GM12878 (cell line): ENCODE data around the gene CAMTA1. TPM values are rescaled to one million over a fixed set of nuclear protein-coding genes. Genes with fewer than 3 reads are reported as not detected.

Experiments
- ATAC-seq: fragments of 200-7000 bp; cut with Tn5 transposase; 3 replicates; pipeline ENCODE4 v1.9.1; 2020; ENCODE audit warnings: mild to moderate bottlenecking, moderate library complexity
- BruUV-seq: library from RNA; stranded (reverse); fragments of 400-500 nt; replicated peaks from 2 replicates; lab custom pipeline; 2021; lab: Mats Ljungman, UMichigan
- CTCF ChIA-PET: fragments of 300-600 bp; sonication (Branson Sonifier 250); formaldehyde crosslinking; extraction: SDS; loops from one replicate; lab custom pipeline; 2021; ENCODE audit warnings: inconsistent platforms; lab: Yijun Ruan, JAX
- POLR2A ChIA-PET: fragments of 350-600 bp; formaldehyde crosslinking; extraction: SDS; loops from one replicate; lab custom pipeline; 2021; ENCODE audit warnings: inconsistent platforms; lab: Charles Lee
- RAD21 ChIA-PET: fragments of 300-600 bp; sonication (Branson Sonifier 250); formaldehyde crosslinking; loops from one replicate; lab custom pipeline; 2023; ENCODE audit warnings: antibody characterized with exemption; ENCODE audit not compliant: unreplicated experiment; lab: Charles Lee
- SMC1A ChIA-PET: fragments of 300-600 bp; sonication (Branson Sonifier 250); formaldehyde crosslinking; loops from one replicate; lab custom pipeline; 2023; ENCODE audit not compliant: unreplicated experiment, uncharacterized antibody; lab: Charles Lee
- DNase-seq: peaks from one replicate; pipeline ENCODE4 v3.0.0-alpha.2; 2011; ENCODE audit warnings: low read depth, low spot score
- FAIRE-seq: peaks from 3 replicates; lab custom pipeline; 2011; peaks lifted over from hg19 to GRCh38; lab: Jason Lieb, UNC
- H2AFZ ChIP-seq: 2 replicates; pipeline ENCODE4 v1.6.0; 2011; ENCODE audit warnings: low read depth, low read length, control low read depth; ENCODE audit not compliant: control insufficient read depth
- H3K27ac ChIP-seq: 2 replicates; pipeline ENCODE4 v1.5.1; 2011; ENCODE audit warnings: control low read depth; ENCODE audit not compliant: control insufficient read depth, insufficient read depth
- H3K27me3 ChIP-seq, 2 experiments: replicated peaks in 1 of 2; 2 replicates each; pipeline versions ENCODE4 v1.6.0 to v1.6.1; 2011; ENCODE audit warnings: low read length in 1 of 2; ENCODE audit not compliant: control insufficient read depth in 2 of 2, insufficient read depth in 2 of 2
- H3K36me3 ChIP-seq, 2 experiments: 2 replicates each; pipeline ENCODE4 v1.5.1; 2011; ENCODE audit warnings: low read length in 1 of 2; ENCODE audit not compliant: control insufficient read depth in 2 of 2, insufficient read depth in 2 of 2
- H3K4me1 ChIP-seq: 2 replicates; pipeline ENCODE4 v1.6.1; 2011; ENCODE audit warnings: mild to moderate bottlenecking, low read length, moderate library complexity, mixed read lengths; ENCODE audit not compliant: control insufficient read depth, insufficient read depth
- H3K4me2 ChIP-seq: 2 replicates; pipeline ENCODE4 v1.6.0; 2011; ENCODE audit warnings: control low read depth; ENCODE audit not compliant: control insufficient read depth, insufficient read depth
- H3K4me3 ChIP-seq: fragments of 200-600 bp; sonication (generic); 2 replicates; pipeline ENCODE4 v1.5.1; 2016
- H3K79me2 ChIP-seq: 2 replicates; pipeline ENCODE4 v1.6.0; 2011; ENCODE audit warnings: low read length; ENCODE audit not compliant: control insufficient read depth, insufficient read depth
- H3K9ac ChIP-seq: 2 replicates; pipeline ENCODE4 v1.8.0; 2011; ENCODE audit warnings: low read length, control low read depth, mixed read lengths; ENCODE audit not compliant: control insufficient read depth, insufficient read depth
- H3K9me3 ChIP-seq: replicated peaks from 3 replicates; pipeline ENCODE4 v1.5.1; 2011; ENCODE audit warnings: mild to moderate bottlenecking, low read length; ENCODE audit not compliant: control insufficient read depth, insufficient read depth
- H4K20me1 ChIP-seq: 2 replicates; pipeline ENCODE4 v1.6.0; 2011; ENCODE audit not compliant: control insufficient read depth, insufficient read depth
- BCL3 ChIP-seq: IDR thresholded peaks from 2 replicates; pipeline ENCODE4 v1.6.1; 2011; ENCODE audit warnings: borderline replicate concordance, low read depth, mild to moderate bottlenecking, moderate library complexity, low read length; ENCODE audit not compliant: insufficient read depth, poor library complexity, severe bottlenecking
- BRCA1 ChIP-seq: IDR thresholded peaks from 2 replicates; pipeline ENCODE4 v1.6.1; 2011; ENCODE audit warnings: low read depth, low read length, improper control_type of control experiment
- CBX3 ChIP-seq: fragments of 200-600 bp; sonication (generic); IDR thresholded peaks from 2 replicates; pipeline ENCODE4 v1.6.1; 2016; ENCODE audit warnings: low read depth, borderline replicate concordance
- IRF5 ChIP-seq: fragments of 450-650 bp; IDR thresholded peaks from 2 replicates; pipeline ENCODE4 v1.6.1; 2017; ENCODE audit warnings: borderline replicate concordance
- KAT2A ChIP-seq: conservative IDR thresholded peaks from 2 replicates; pipeline ENCODE4 v1.6.1; 2011; ENCODE audit warnings: low read depth, low read length; ENCODE audit not compliant: control insufficient read depth
- MTA2 ChIP-seq: fragments of 450-650 bp; IDR thresholded peaks from 2 replicates; pipeline ENCODE4 v1.6.1; 2016; ENCODE audit warnings: low read depth, mild to moderate bottlenecking, moderate library complexity
- NFIC ChIP-seq: IDR thresholded peaks from 2 replicates; pipeline ENCODE4 v1.6.1; 2012; ENCODE audit warnings: low read depth, mild to moderate bottlenecking, inconsistent platforms, low read length, moderate library complexity
- NFYB ChIP-seq: IDR thresholded peaks from 2 replicates; pipeline ENCODE4 v1.6.1; 2011; ENCODE audit warnings: low read depth, mild to moderate bottlenecking, low read length, improper control_type of control experiment, moderate library complexity; ENCODE audit not compliant: insufficient read depth
- NR2C1 ChIP-seq: fragments of 450-650 bp; IDR thresholded peaks from 2 replicates; pipeline ENCODE4 v1.6.1; 2017; ENCODE audit warnings: antibody characterized with exemption, mild to moderate bottlenecking, moderate library complexity
- PAX5 ChIP-seq: IDR thresholded peaks from 2 replicates; pipeline ENCODE4 v1.6.1; 2011; ENCODE audit warnings: low read depth, low read length, borderline replicate concordance
- RAD51 ChIP-seq: fragments of 450-650 bp; IDR thresholded peaks from 2 replicates; pipeline ENCODE4 v1.6.1; 2016; ENCODE audit warnings: moderate library complexity, mild to moderate bottlenecking, inconsistent platforms
- REST ChIP-seq: IDR thresholded peaks from 2 replicates; pipeline ENCODE4 v1.6.1; 2012; ENCODE audit warnings: mild to moderate bottlenecking, low read depth, low read length
- SREBF1 ChIP-seq: IDR thresholded peaks from 2 replicates; pipeline ENCODE4 v1.6.1; 2012; ENCODE audit warnings: mild to moderate bottlenecking, low read length
- SUPT20H ChIP-seq: IDR thresholded peaks from 2 replicates; pipeline ENCODE4 v1.6.1; 2011; ENCODE audit warnings: low read depth, mild to moderate bottlenecking, low read length, moderate library complexity, borderline replicate concordance; ENCODE audit not compliant: control insufficient read depth
- WGBS: methylation state at CpG from one replicate; pipeline ENCODE4 v1.1.6; 2016; ENCODE audit warnings: low lambda C conversion rate; ENCODE audit not compliant: insufficient replicate concordance, insufficient coverage; ENCODE audit errors: missing lambda C conversion rate; 5-methylcytosine and 5-hydroxymethylcytosine counted together
- in situ Hi-C: fragments of 300-500 bp; cut with MboI; formaldehyde crosslinking; loops from 9 replicates; pipeline ENCODE4 v1.14.3; 2018; ENCODE audit warnings: mixed read lengths
- intact Hi-C: fragments of 100-400 bp; cut with micrococcal nuclease; formaldehyde crosslinking; loops from one replicate; pipeline ENCODE4 v1.14.2; 2022; ENCODE audit not compliant: unreplicated experiment
- polyA plus RNA-seq, 11 experiments: library from polyadenylated mRNA; depleted of rRNA in 4 of 11; unstranded in 6 of 11; stranded (reverse) in 5 of 11; fragments of >200 nt; fragmentation: Nextera tagmentation in 4 of 11; fragmentation: Illumina TruSeq in 1 of 11; extraction: Ambion mirVana in 4 of 11; extraction: Trizol in 1 of 11; gene quantifications; 1 replicate in 1 of 11; 2 replicates in 10 of 11; pipeline versions ENCODE4 v1.2.1 to v1.2.3, GENCODE V29; 2011 to 2016; ENCODE audit warnings: inconsistent platforms in 2 of 11, missing spikeins in 2 of 11, low read depth in 1 of 11
- total RNA-seq, 4 experiments: library from RNA; depleted of rRNA in 3 of 4; stranded (reverse); fragments of >200 nt in 3 of 4; fragmentation: Illumina TruSeq in 1 of 4; extraction: Trizol in 1 of 4; gene quantifications; 2 replicates each; pipeline versions ENCODE4 v1.2.1 to v1.2.3, GENCODE V29; 2013 to 2021

CAMTA1 gene
- total and polyA plus RNA-seq, 10 of the 15 experiments (the other 5 are each of a cell fraction or from before 2014, with no cell fraction given): 37.7 to 148 (median 76.4) TPM

- intact Hi-C loops: no loop called here
- no peak overlapping the region for H3K9ac ChIP-seq
- no peaks in the 10 kb centered on the region for H3K36me3 ChIP-seq
- H3K79me2 ChIP-seq: no peaks in the 10 kb centered on the region
- H3K9me3 ChIP-seq: no peaks in the 10 kb centered on the region
- in situ Hi-C loops: no loop called here
- RAD21 ChIA-PET: no interaction called here
- WGBS: 22% methylated on average over 7 of the region's 7 CpGs
- TF ChIP-seq CBX3 (no peak), IRF5 (no peak), SUPT20H (no peak), NFIC (no peak), REST (no peak), PAX5 (no peak), BCL3 (no peak), NR2C1 (no peak), SREBF1 (no peak), MTA2 (no peak), KAT2A (no peak), BRCA1 (no peak), NFYB (no peak), RAD51 (no peak)
- SMC1A ChIA-PET: no interaction called here
- no TSS peak for BruUV-seq
- ATAC-seq: no peak
- no peaks in the 10 kb centered on the region for H3K4me1 ChIP-seq
- H4K20me1 ChIP-seq: no peaks in the 10 kb centered on the region
- H3K4me2 ChIP-seq: no peak overlapping the region
- H3K27ac ChIP-seq: no peak overlapping the region
- no peak overlapping the region for H2AFZ ChIP-seq
- no peak overlapping the region for H3K4me3 ChIP-seq
- no peak for FAIRE-seq
- CTCF ChIA-PET: no interaction called here
- POLR2A ChIA-PET: no interaction called here
- peaks cover 0 to 3% of the 10 kb centered on the region in 2 experiments; a peak in 3 of 4 replicates for H3K27me3 ChIP-seq
- DNase-seq: no peak
Observed at GRCh38 chr1:7463526-7463925, 678.3 kb downstream of the CAMTA1 start.
